CD4-positive, alpha-beta T cell treated with Interleukin-4 for 1 hour (primary cell): ENCODE results near the gene LANCL2.

Experiments
- DNase-seq, 2 donors: peaks; one replicate each; pipeline ENCODE4 v3.0.0-alpha.2; 2020 to 2022

The LANCL2 gene

DNA sequence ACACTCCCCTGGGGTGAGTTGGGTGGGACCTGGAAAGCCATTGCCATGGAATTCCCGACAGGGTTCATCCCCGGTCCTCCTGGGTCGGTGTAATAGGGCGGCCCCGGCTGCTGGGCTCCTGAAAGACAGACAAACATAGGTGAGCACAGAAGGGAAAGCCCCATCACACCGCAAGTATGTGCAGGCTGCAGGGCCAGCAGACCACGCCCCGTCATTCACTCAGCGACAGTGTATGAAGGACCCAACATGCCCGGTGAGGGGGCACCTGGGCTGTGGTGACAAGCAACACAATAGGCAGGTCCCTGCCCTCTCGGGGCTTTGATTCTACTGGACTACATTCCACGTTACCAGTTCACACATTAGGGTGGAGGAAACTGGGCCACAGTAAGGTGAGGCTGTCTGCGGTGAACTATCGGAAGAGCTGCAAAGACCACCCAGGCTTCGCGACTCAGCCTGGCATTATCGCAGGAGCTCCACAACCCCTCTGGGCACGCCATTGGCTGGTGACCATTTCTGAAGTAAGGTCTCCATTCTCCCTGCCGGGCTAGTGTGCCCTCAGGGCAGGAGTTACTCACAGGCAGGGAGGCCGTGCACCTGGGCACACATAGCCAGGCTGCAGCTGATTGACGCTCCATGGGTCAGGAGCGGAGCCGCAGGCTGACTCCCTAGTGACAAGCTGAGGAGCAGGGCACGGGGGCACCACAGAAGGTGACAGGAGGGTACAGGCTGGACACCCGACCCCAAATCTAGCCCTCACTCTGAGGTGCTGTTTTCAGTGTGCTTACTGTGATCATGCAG, 108.0 kb downstream of the LANCL2 start:
- DNase-seq, result no peak

DNA sequence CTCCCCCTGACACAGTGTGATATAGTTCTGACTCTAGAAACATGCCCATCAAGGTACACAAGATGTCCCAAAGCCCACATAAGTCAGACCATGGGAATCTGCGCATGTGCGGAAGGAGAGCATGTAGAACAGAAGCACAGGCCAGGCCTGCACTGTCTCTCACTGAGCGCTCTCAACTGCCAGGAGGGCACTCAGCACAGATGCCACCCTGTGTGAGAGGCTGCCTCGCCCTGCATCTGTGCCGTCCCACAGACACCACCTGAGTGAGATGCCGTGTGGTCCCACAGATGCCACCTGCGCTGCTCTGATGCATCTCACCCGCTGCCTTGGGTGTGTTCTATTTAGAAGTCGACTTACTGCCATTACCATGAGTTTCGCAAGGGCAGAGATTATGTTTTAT, 108.8 kb downstream of the LANCL2 start:
- DNase-seq, result no peak

DNA sequence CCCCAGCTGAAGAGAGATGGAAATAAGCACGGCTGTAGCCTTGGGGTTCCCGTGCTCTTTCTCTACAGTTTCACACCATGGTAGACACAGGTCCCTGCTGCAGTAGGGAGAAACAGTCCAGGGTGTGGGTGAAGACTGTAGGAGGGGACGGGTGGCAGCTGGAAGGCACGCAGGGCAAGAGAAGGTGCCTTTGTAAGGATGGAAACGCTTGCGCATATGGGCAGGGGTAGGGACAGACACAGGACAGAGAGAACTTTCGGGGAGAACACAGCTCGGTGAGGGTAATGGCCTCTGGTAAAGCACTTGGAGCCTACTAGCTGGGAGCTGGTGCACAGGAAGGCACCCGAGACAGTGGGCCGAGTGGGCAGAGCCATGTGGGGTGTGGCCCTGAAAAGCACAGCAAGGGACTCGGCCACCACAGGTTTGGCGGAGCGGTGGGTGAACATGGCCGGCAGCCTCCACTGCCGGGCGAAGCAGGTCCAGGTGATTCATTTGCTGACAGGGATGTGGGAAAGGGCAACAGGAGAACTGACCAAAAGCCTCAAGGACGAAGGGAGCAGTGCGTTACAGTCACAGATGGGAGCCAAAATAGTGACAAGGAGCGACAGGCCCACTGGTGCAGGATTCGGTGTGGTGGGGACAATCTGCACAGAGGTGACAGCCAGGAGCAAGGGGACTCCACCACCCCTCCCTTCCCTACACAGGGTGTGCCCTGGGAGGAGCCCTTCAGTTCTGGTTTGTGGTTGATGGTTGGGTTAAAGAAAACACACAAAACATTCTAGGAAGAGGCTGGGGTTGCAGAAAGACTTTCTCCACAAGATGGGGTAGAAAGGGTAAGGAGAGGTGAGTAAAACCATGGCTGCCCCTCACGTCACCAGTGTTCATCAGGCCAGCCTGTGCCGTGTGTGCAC, 110.1 kb downstream of the LANCL2 start:
- DNase-seq, result peak in 1 of 2 donors; percentile 50

DNA sequence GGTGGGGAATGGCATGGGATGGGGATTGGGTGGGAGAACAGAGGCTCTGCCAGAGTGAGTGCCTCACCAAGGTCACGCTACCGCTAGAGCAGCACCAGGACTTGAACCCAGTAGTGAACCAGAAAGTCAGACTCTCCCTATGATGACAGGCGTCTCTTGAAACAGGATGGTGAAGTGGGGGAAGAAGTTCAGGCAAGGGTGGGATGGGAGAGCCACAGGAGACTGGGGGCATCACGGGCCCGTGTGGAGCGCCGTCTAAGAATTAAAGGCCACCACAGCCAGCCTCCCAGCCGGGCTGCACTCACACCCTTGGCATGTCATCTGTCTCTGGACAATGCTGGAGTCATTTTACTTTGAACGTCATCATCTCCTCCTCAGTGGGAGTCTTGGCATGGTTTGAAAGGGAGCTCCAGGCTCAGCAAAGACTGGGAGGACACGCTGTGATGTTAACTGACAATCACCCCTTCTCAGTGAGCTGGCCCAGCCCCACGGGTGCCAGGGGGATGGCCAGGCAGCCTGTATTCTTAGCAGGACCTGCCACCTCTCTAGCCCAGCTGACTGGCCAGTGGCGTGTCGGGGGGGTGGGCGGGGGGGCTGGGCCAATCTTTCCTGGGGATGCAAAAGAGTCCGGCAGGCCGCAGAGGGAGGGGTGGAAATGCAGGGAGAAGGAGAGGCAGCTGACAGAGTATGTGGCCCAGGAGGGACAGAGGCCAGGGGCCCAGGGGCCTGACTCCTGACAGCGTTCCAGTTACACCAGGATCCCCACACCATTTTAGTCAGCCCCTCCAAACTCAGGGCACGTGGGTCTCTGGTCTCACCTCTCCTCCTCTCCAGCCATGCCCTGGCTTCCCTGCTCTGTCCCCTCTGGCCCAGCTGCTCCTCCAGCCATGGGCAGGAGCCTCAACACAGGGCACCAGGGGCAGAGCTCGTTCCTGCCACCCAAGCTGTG, 111.0 kb downstream of the LANCL2 start:
- no peak for DNase-seq

DNA sequence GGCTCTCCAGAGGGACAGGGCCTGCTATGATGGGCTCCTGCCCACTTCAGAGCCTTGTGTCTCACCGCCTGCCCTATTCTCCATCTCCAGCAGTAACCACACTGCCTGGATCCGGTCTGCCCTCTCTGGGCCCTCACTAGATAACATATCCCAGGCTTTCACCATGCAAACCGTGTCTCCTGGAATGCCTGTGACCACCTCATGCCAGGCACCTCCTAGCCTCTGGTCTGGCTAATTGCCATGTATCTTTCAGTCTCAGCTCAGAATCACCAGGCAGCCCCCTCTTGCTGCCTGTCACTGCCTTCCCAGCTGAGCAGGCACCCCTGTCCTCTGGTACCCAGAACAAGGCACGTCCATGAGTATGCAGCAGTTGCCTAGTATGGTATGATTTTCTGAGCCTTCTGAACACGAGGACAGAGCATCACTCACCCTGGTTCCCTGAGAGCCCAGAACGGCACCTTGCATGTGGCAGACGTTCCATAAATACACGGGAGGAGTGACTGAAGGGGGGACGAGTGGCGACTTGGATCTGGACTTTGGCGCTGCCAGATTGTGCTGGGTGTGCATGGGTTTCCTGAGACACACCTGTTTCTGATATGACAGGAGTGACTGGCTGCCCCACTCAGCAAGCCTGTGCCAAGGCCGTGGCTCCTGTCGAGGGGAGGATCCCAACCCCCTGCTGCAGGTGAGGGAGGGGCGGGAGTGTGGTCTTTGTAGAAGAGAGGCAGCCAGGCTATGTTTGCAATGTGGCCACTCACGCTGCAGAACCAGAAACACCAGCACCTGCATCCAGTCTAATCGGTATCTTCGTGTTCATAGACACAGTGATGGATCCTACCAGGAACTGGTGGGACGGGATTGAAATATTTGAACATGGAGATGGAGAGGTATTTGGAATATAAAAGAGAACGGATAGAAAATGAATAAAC, 112.0 kb downstream of the LANCL2 start:
- DNase-seq, result no peak

DNA sequence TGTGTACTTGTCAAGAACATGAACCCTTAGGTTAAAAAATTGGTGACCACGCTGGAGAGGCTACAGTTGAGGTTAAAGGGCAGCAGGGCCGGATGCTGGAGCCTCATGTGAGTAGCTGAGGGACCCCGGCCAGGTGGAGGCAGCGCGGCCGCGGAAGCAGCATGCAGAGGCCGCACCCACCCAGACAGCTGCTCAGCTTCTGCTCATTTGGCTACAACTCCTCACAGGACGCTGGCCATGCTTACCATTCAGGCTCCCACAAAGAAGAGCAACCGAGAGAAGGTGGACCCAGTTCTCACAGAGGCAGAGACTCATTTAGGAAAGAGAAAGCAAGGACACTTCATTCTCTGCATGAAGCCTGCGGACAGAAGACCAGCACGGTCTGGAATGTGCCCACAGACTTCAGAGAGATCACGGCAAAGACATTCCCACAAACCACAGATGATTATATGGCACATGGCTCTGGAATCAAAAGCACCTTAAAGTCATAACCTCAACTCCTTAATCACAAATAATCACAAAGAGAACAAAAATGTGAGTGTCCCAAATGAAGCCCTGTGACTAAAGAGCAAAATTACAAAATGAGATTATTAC, 112.7 kb downstream of the LANCL2 start:
- no peak for DNase-seq

DNA sequence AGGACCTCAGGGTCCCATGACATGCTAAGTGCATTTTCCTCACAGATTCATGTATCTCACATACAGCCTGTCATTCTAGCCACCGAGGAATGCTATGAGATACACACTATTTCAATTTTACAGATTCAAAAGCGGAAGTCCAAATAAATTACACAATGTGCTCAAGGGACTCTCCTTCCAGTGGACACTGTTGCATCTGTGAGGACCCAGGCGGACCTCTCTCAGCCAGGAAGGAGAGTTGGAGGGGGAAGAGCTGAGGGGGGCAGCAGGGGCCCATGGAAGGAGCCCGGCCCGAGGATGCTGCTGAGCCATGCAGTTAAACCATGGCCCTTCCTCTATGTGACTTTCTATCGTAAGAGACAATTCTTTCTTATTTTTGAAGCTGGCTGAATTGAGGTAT, 113.6 kb downstream of the LANCL2 start:
- DNase-seq, result no peak

DNA sequence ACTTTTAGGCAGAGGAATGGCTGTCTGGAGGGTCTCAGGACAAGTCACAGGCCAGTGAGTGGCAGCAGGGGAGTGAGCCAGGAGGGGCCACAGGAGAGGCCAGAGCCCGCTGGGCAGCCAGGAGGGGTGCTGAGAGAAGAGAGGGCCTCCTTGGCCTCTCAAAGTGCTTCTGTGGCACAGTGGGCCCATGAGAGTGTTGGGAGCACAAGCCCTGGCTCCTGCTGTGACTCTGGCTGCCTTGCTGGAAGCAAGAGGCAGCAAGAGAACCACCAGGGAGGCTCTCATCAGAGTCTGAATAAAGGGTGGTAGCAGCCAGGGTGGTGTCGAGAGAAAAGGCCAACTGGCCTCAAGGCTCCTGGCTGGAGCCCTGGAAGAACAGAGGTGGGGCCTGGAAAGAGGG, 116.0 kb downstream of the LANCL2 start:
- no peak for DNase-seq

DNA sequence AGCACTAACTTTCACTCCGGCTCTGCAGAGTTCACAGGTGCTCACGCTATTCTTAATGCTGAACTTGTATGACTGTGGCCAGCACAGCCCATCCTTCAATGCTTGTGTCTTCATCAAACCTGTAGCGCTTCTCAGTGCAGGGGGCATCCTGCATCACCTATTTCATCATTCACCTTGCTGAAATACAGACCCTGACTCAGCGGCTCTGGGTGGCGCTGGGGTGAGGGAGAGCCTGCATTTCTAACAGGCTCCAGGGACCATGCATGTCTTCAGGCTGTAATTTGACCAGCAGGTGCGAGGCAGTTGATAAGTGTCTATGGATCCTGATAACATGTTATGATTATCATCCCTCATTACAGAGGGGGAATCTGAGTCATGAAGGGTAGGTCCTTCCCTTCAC, 117.9 kb downstream of the LANCL2 start:
- DNase-seq, result no peak
